Stimulated activated CD4-positive, alpha-beta T cell treated with anti-CD3 and anti-CD28 coated beads, Interleukin-2, amount 100 ng/mL, for 4 hours (primary cell): ENCODE results near the gene OMG.
"Not testable (repeated sequence)": the region's sequence is repeated elsewhere in the genome, so short reads cannot be mapped to it uniquely, and the experiment has no call there.

Experiments used
- DNase-seq: peaks from one replicate; pipeline ENCODE4 v3.0.0-alpha.2; 2020; ENCODE audit warnings: low read depth

OMG gene

GRCh38 chr17:31297090-31297489 lies at the start of gene OMG:
Gene OMG (minus strand): TSS chr17:31297239. CDS start chr17:31296331, 908 bp downstream.
- DNase-seq: no peak

- not testable (repeated sequence) for DNase-seq
These were observed 48.2 kb upstream of the OMG start for GRCh38 chr17:31345191-31345747.

- no peak for DNase-seq
These were observed 43.0 kb upstream of the OMG start for GRCh38 chr17:31339906-31340661.

- DNase-seq: no peak
These were observed 32.2 kb upstream of the OMG start for GRCh38 chr17:31329221-31329620.

- DNase-seq: no peak
These were observed 31.1 kb upstream of the OMG start for GRCh38 chr17:31328160-31328535.

- no peak for DNase-seq
These were observed 30.6 kb upstream of the OMG start for GRCh38 chr17:31327534-31328159.

GRCh38 chr17:31323551-31323950 lies 26.5 kb upstream of the OMG start:
- DNase-seq: no peak

- DNase-seq: no peak
These were observed 24.9 kb upstream of the OMG start for GRCh38 chr17:31321966-31322365.

- DNase-seq: peak; percentile 75
These were observed 24.4 kb upstream of the OMG start, which contains the start of gene EVI2A for GRCh38 chr17:31321481-31321880. Gene EVI2A (minus strand): TSS chr17:31321622. CDS start chr17:31319013, 2,609 bp downstream.

- DNase-seq: no peak
These were observed 23.8 kb upstream of the OMG start for GRCh38 chr17:31320791-31321190.

- DNase-seq: no peak
These were observed 23.2 kb upstream of the OMG start for GRCh38 chr17:31320241-31320640.

- no peak for DNase-seq
These were observed 22.0 kb upstream of the OMG start for GRCh38 chr17:31318851-31319661.

- no peak for DNase-seq
These were observed 21.3 kb upstream of the OMG start for GRCh38 chr17:31318298-31318801.

GRCh38 chr17:31314782-31315100 lies 17.7 kb upstream of the OMG start:
- no peak for DNase-seq

GRCh38 chr17:31313982-31314781 lies 17.1 kb upstream of the OMG start, which contains the start of gene EVI2B:
Gene EVI2B (minus strand): TSS chr17:31314054. CDS start chr17:31305609, 8,445 bp downstream.
- no peak for DNase-seq

GRCh38 chr17:31312223-31312622 lies 15.2 kb upstream of the OMG start:
- DNase-seq: not testable (repeated sequence)

GRCh38 chr17:31311526-31311925 lies 14.5 kb upstream of the OMG start:
- DNase-seq: no peak

- no peak for DNase-seq
These were observed 13.8 kb upstream of the OMG start for GRCh38 chr17:31310886-31311285.

- peak; percentile 42 for DNase-seq
These were observed 13.2 kb upstream of the OMG start for GRCh38 chr17:31310260-31310659.

GRCh38 chr17:31309556-31309955 lies 12.5 kb upstream of the OMG start:
- DNase-seq: no peak
